Fibroblast of pulmonary artery (primary cell): ENCODE measurements around the gene CLDN7.

Source experiments
- DNase-seq: peaks from one replicate; pipeline ENCODE4 v3.0.0-alpha.2; 2010; ENCODE audit warnings: low read depth
- H3K4me3 ChIP-seq: replicated peaks from 2 replicates; pipeline ENCODE4 v1.5.1; 2011; ENCODE audit warnings: low read depth, mild to moderate bottlenecking, control low read depth, low read length, moderate library complexity
- TF ChIP-seq, protein P1 (sequence below): IDR thresholded peaks from 2 replicates; pipeline ENCODE4 v1.5.1; 2011; ENCODE audit warnings: mild to moderate bottlenecking, control low read depth, low read length, inconsistent platforms; ENCODE audit errors: missing control alignments

CLDN7 gene

DNA sequence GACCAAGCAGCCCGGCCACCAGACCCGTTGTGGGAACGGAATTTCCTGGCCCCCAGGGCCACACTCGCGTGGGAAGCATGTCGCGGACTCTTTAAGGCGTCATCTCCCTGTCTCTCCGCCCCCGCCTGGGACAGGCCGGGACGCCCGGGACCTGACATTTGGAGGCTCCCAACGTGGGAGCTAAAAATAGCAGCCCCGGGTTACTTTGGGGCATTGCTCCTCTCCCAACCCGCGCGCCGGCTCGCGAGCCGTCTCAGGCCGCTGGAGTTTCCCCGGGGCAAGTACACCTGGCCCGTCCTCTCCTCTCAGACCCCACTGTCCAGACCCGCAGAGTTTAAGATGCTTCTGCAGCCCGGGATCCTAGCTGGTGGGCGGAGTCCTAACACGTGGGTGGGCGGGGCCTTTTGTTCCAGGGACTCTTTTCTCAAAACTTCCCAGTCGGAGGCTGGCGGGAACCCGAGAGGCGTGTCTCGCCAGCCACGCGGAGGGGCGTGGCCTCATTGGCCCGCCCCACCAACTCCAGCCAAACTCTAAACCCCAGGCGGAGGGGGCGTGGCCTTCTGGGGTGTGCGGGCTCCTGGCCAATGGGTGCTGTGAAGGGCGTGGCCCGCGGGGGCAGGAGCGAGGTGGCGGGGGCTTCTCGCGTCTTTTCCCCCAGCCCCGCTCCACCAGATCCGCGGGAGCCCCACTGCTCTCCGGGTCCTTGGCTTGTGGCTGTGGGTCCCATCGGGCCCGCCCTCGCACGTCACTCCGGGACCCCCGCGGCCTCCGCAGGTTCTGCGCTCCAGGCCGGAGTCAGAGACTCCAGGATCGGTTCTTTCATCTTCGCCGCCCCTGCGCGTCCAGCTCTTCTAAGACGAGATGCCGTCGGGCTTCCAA is 19.0 kb upstream of the CLDN7 start, which contains the start of gene SLC2A4:
SLC2A4 (plus strand) TSS at position 645 of the 879 bp plus-strand sequence; CDS start at position 862, 217 bp downstream.
- TF ChIP-seq, protein P1, sequence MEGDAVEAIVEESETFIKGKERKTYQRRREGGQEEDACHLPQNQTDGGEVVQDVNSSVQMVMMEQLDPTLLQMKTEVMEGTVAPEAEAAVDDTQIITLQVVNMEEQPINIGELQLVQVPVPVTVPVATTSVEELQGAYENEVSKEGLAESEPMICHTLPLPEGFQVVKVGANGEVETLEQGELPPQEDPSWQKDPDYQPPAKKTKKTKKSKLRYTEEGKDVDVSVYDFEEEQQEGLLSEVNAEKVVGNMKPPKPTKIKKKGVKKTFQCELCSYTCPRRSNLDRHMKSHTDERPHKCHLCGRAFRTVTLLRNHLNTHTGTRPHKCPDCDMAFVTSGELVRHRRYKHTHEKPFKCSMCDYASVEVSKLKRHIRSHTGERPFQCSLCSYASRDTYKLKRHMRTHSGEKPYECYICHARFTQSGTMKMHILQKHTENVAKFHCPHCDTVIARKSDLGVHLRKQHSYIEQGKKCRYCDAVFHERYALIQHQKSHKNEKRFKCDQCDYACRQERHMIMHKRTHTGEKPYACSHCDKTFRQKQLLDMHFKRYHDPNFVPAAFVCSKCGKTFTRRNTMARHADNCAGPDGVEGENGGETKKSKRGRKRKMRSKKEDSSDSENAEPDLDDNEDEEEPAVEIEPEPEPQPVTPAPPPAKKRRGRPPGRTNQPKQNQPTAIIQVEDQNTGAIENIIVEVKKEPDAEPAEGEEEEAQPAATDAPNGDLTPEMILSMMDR: no peak

DNA sequence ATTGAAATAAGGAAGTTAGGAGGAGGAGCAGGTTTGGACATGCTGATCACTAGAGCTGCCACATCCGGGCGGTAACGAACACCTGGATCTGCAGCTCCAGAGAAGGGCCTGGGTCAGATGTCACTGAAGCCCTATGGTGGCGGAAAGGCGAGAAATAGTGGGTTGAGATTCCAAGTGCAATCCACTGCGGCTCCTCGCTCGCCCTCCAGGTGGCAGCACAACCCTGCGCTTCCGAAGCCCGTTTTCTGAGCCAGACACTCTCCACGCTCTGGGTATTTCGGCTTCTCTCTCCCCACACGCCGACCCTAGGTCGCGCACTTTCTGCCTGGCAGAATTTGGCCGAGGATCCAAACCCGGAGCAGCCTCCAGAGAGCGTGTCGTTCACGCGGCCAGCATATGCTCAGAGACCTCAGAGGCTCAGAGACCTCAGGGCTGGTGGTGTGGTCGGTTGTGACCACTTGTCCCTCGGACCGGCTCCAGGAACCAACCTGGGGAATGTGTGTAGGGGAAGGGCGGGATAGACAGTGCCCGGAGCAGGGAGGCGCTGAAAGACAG is 18.3 kb upstream of the CLDN7 start:
- peak; percentile 84 for DNase-seq
- TF ChIP-seq, protein P1: peak; percentile 97
- peak overlapping the region; percentile 51 for H3K4me3 ChIP-seq

More for the DNA sequence above, 19.0 kb upstream of the CLDN7 start, which contains the start of gene SLC2A4:
- H3K4me3 ChIP-seq: peak within 1 kb of the TSS; percentile 51
- DNase-seq: peak; percentile 95

DNA sequence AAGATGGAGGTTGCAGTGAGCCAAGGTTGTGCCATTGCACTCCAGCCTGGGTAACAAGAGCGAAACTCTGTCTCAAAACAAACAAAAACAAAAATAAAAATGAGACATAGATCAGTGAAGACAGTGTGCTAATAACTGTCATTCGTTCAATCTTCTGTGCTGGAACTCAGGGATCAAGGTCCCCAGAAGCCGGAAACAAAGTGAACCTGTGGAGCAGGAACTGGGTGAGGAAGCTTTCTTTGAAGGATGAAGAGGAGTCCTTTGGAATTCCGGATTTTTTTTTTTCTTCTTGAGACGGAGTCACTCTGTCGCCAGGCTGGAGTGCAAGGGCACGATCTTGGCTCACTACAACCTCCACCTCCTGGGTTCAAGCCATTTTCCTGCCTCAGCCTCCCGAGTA is 17.2 kb upstream of the CLDN7 start:
- TF ChIP-seq, protein P1: no peak
- DNase-seq: no peak
- no peak overlapping the region for H3K4me3 ChIP-seq

DNA sequence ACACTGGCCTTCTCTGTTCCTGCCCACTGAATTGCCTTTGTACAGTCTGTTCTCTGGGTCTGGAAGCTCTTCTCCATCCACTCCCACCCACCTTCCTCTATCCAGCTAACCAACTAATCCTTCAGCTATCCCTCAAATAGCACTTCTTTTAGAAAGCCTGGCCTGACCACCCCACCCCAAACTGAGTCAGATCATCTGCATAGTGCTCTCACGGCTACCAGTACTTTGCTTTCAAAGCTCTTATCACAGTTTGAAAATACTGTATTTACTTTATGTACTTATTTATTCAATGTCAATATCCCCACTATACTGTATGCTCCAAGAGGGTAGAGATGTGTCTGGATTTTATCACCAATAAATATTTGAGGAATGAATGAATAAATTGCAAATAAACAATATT is 4.5 kb upstream of the CLDN7 start:
- no peak for DNase-seq
- TF ChIP-seq, protein P1: no peak

DNA sequence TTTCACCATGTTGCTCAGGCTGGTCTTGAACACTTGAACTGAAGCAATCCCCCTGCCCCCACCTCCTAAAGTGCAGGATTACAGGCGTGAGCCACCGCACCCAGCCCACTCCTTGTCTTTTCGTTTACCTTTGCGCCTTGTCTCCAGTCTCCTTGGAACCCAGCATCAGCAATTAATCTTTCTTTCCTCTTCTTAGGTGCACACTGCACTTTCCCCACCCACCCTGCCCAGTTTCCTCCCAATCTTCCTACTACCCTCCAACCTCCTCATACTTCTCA is 1.5 kb upstream of the CLDN7 start:
- TF ChIP-seq, protein P1: no peak

More for the DNA sequence above, 4.5 kb upstream of the CLDN7 start:
- no peak overlapping the region for H3K4me3 ChIP-seq

DNA sequence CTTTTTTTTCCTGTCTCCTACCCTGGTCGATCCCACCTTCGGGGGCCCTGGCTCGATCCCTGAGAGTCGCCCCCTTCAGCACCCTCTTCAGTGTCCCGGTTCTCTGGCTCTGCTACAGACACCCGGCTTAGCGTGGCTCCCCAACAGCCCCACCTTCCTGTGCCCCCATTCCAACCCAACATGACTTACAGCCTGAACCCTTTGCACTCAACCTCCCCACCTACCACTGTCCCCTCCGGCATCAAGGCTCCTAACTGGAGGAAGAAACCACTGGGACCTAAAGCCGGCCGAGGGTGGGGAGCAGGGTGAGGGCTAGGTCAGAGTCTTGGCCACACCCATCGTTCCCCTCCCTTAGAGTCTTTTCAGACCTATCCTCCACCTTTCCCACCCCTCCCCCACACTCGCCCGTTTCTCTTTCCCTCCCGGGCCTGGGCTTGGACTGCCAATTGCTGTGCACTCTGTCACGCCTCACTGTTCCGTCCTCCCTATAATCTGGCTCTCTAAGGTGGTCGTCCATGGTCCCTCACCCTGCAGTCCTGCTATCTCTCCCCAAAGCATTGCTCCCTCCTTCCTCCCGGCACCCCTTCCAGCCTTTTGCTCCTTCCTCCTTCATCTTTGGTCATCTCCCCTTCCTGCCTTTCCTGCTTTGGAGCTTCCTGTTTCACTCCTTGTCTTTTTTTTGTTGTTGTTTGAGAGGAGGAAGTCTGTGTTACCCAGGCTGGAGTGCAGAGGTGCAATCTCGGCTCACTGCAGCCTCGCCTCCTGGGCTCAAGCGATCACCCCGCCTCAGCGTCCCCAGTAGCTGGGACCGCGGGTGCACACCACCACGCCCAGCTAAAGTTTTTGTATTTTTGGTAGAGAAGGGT is 890 bp upstream of the CLDN7 start:
- DNase-seq: no peak
- peak overlapping the region; percentile 19 for H3K4me3 ChIP-seq
- TF ChIP-seq, protein P1: no peak

More for the DNA sequence above, 1.5 kb upstream of the CLDN7 start:
- H3K4me3 ChIP-seq: no peak overlapping the region
- DNase-seq: no peak
